ENCODE measurements around the gene KRTAP9-6. TPM values are rescaled to one million over a fixed set of nuclear protein-coding genes. Genes with fewer than 3 reads are reported as not detected.
"Not testable (repeated sequence)": the region's sequence is repeated elsewhere in the genome, so short reads cannot be mapped to it uniquely, and the experiment has no call there.

KRTAP9-6 gene
- total and polyA plus RNA-seq, 9 of the 15 experiments (the other 6 are each of a cell fraction or from before 2014, with no cell fraction given) = not detected

DNA sequence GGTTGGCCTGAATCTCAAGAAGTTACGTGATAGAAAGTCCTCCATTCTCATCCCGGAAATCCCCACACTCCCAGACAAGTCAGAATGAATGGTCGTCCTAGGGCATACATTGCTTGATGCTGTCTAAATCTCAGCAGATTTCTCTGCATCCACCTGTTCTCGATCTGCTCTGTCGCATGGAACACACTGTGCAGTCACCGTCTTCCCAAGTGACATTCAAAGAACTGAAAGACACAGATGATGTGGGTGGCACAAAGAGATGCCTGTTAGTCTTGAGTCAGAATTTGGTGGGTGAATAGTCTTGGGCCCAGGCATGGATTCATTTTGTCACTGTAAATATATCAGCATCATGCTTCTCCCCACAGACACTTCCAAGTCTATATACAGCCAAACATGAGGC lies 33.4 kb upstream of the KRTAP9-6 start (continued):
- TF ChIP-seq, protein P1, sequence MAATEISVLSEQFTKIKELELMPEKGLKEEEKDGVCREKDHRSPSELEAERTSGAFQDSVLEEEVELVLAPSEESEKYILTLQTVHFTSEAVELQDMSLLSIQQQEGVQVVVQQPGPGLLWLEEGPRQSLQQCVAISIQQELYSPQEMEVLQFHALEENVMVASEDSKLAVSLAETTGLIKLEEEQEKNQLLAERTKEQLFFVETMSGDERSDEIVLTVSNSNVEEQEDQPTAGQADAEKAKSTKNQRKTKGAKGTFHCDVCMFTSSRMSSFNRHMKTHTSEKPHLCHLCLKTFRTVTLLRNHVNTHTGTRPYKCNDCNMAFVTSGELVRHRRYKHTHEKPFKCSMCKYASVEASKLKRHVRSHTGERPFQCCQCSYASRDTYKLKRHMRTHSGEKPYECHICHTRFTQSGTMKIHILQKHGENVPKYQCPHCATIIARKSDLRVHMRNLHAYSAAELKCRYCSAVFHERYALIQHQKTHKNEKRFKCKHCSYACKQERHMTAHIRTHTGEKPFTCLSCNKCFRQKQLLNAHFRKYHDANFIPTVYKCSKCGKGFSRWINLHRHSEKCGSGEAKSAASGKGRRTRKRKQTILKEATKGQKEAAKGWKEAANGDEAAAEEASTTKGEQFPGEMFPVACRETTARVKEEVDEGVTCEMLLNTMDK (IDR thresholded peaks at IDR 0.05; ENCODE audit: borderline replicate concordance, insufficient read depth, low read depth, low read length, poor library complexity, severe bottlenecking) = no peak
- TF ChIP-seq ZC3H4 (CRISPR knock-in tag; IDR thresholded peaks at IDR 0.05; ENCODE audit: borderline replicate concordance) = no peak
- TF ChIP-seq CBX3 (IDR thresholded peaks at IDR 0.05; ENCODE audit: borderline replicate concordance in 1 of 2, low read length in 2 of 2) = no peak
- TF ChIP-seq, protein P2, sequence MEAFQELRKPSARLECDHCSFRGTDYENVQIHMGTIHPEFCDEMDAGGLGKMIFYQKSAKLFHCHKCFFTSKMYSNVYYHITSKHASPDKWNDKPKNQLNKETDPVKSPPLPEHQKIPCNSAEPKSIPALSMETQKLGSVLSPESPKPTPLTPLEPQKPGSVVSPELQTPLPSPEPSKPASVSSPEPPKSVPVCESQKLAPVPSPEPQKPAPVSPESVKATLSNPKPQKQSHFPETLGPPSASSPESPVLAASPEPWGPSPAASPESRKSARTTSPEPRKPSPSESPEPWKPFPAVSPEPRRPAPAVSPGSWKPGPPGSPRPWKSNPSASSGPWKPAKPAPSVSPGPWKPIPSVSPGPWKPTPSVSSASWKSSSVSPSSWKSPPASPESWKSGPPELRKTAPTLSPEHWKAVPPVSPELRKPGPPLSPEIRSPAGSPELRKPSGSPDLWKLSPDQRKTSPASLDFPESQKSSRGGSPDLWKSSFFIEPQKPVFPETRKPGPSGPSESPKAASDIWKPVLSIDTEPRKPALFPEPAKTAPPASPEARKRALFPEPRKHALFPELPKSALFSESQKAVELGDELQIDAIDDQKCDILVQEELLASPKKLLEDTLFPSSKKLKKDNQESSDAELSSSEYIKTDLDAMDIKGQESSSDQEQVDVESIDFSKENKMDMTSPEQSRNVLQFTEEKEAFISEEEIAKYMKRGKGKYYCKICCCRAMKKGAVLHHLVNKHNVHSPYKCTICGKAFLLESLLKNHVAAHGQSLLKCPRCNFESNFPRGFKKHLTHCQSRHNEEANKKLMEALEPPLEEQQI (IDR thresholded peaks at IDR 0.05) = no peak
- no peak for TF ChIP-seq CAMTA2 (CRISPR knock-in tag; conservative IDR thresholded peaks at IDR 0.05)

DNA sequence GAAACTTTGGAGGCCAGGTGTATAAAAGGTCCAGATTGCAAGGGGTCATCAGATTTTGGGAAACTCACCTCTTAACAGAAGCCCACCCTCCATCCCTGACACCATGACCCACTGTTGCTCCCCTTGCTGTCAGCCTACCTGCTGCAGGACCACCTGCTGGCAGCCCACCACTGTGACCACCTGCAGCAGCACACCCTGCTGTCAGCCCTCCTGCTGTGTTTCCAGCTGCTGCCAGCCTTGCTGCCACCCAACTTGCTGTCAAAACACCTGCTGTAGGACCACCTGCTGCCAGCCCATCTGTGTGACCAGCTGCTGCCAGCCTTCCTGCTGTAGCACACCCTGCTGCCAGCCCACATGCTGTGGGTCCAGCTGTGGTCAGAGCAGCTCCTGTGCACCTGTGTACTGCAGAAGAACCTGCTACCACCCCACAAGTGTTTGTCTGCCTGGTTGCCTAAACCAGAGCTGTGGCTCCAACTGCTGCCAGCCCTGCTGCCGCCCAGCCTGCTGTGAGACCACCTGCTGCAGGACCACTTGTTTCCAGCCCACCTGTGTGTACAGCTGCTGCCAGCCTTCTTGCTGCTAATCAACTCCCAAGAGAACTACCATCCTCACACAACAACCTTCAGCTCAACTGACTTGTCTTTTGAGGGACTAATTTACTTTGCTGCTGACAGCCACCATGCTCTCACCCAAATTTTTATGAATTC lies 32.6 kb upstream of the KRTAP9-6 start, which contains the start of gene KRTAP9-3:
Gene KRTAP9-3, plus strand, starts transcription at position 51 of the 707 bp plus-strand sequence. Its CDS starts 53 bp downstream, at position 104.
- 0% methylated on average over 1 of the region's 1 CpG for WGBS (ENCODE audit: insufficient coverage, low coverage, missing lambda C conversion rate)
- ATAC-seq; H3K9ac ChIP-seq (ENCODE audit: insufficient read depth in 1 of 2, low read depth in 2 of 2, low read length in 2 of 2); CTCF ChIA-PET (ENCODE audit: low intra/inter-chr PET ratio); FAIRE-seq; in situ Hi-C loops (cut with MboI); H3K4me2 ChIP-seq (ENCODE audit: insufficient read depth, low read length); H3K9me3 ChIP-seq (replicated peaks; ENCODE audit: control insufficient read depth, insufficient read depth, low read depth, low read length); H3K4me3 ChIP-seq; H3K36me3 ChIP-seq (ENCODE audit: control insufficient read depth, insufficient read depth, low read length); H3K27me3 ChIP-seq (ENCODE audit: control insufficient read depth in 2 of 2, insufficient read depth in 2 of 2, low read length in 2 of 2); H2AFZ ChIP-seq (ENCODE audit: low read depth, low read length); H3K9me1 ChIP-seq (ENCODE audit: control insufficient read depth, insufficient read depth, low read length); intact Hi-C loops (cut with micrococcal nuclease); BruUV-seq (replicated peaks); H3K79me2 ChIP-seq (ENCODE audit: control insufficient read depth, insufficient read depth, low read length); DNase-seq (ENCODE audit: extremely low read depth in 1 of 4, low spot score in 3 of 4); H3K4me1 ChIP-seq (replicated peaks in 1 of 2; ENCODE audit: control insufficient read depth in 2 of 2, insufficient read depth in 2 of 2, low read length in 2 of 2); H3K27ac ChIP-seq (ENCODE audit: extremely low read depth, low read depth, low read length); H4K20me1 ChIP-seq (replicated peaks; ENCODE audit: control insufficient read depth, insufficient read depth, low read length): not testable (repeated sequence)
- POLR2A ChIA-PET = interaction anchor here (0.7 kb wide), 1 partner anchor 457 kb away, joined by 3 read pairs; no protein-coding TSS in a partner anchor

DNA sequence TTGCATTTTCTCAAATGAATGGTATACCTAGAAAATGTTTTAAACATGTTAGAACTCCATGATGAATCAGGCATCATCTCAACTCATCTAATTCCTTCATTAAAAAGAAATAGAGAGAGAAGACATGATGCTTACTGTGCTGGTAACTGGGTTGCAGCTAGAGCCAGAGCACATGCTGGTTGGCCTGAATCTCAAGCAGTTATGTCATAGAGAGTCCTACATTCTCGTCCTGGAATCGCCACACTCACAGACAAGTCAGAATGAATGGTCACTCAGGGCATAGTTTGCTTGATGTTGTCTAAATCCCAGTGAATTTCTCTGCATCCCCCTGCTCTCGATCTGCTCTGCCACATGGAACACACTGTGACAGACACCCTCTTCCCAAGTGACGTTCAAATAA lies 28.1 kb upstream of the KRTAP9-6 start:
- H3K4me3 ChIP-seq; in situ Hi-C loops (cut with MboI); FAIRE-seq; BruUV-seq (replicated peaks); H3K9me3 ChIP-seq (replicated peaks; ENCODE audit: control insufficient read depth, insufficient read depth, low read depth, low read length); intact Hi-C loops (cut with micrococcal nuclease); H3K27me3 ChIP-seq (ENCODE audit: control insufficient read depth in 2 of 2, insufficient read depth in 2 of 2, low read length in 2 of 2); H3K79me2 ChIP-seq (ENCODE audit: control insufficient read depth, insufficient read depth, low read length); H3K9ac ChIP-seq (ENCODE audit: insufficient read depth in 1 of 2, low read depth in 2 of 2, low read length in 2 of 2); DNase-seq (ENCODE audit: extremely low read depth in 1 of 4, low spot score in 3 of 4); H3K9me1 ChIP-seq (ENCODE audit: control insufficient read depth, insufficient read depth, low read length); POLR2A ChIA-PET; H3K36me3 ChIP-seq (ENCODE audit: control insufficient read depth, insufficient read depth, low read length); H3K4me2 ChIP-seq (ENCODE audit: insufficient read depth, low read length); H2AFZ ChIP-seq (ENCODE audit: low read depth, low read length); H3K27ac ChIP-seq (ENCODE audit: extremely low read depth, low read depth, low read length); CTCF ChIA-PET (ENCODE audit: low intra/inter-chr PET ratio); H4K20me1 ChIP-seq (replicated peaks; ENCODE audit: control insufficient read depth, insufficient read depth, low read length); ATAC-seq; H3K4me1 ChIP-seq (replicated peaks in 1 of 2; ENCODE audit: control insufficient read depth in 2 of 2, insufficient read depth in 2 of 2, low read length in 2 of 2): not testable (repeated sequence)
- 0% methylated on average over 4 of the region's 4 CpGs for WGBS (ENCODE audit: insufficient coverage, low coverage, missing lambda C conversion rate)
